HL-60 (cell line): Measurements from ENCODE around the gene TMEM263.

Source experiments
- DNase-seq, 2 experiments: peaks; one replicate each; pipeline ENCODE4 v3.0.0-alpha.2; 2010 to 2020; ENCODE audit warnings: low read depth in 1 of 2, low spot score in 1 of 2
- H3K27ac ChIP-seq: fragments of 250-450 bp; sonication (Bioruptor Pico); replicated peaks from 2 replicates; pipeline ENCODE4 v1.5.1; 2020; ENCODE audit warnings: mild to moderate bottlenecking, moderate library complexity
- H3K27me3 ChIP-seq: fragments of 250-450 bp; sonication (Bioruptor Pico); 2 replicates; pipeline ENCODE4 v1.5.1; 2021; ENCODE audit warnings: mild to moderate bottlenecking, moderate library complexity; ENCODE audit not compliant: insufficient read depth, poor library complexity, severe bottlenecking
- H3K4me3 ChIP-seq: replicated peaks from 2 replicates; pipeline ENCODE4 v1.5.1; 2011; ENCODE audit warnings: mild to moderate bottlenecking, control low read depth, low read length; ENCODE audit not compliant: insufficient read depth
- GABPA ChIP-seq: IDR thresholded peaks from 2 replicates; pipeline ENCODE4 v1.6.1; 2012; ENCODE audit warnings: low read depth
- POLR2AphosphoS5 ChIP-seq: IDR thresholded peaks from 2 replicates; pipeline ENCODE4 v1.6.1; 2012; ENCODE audit warnings: low read depth
- SPI1 ChIP-seq: IDR thresholded peaks from 2 replicates; pipeline ENCODE4 v1.6.1; 2012; ENCODE audit warnings: low read depth, mild to moderate bottlenecking, borderline replicate concordance
- TF ChIP-seq, protein P1 (sequence below): IDR thresholded peaks from 2 replicates; pipeline ENCODE4 v1.6.1; 2012; ENCODE audit warnings: low read depth; ENCODE audit not compliant: insufficient replicate concordance
- TF ChIP-seq, protein P2 (sequence below): IDR thresholded peaks from one replicate; pipeline ENCODE4 v1.5.1; 2011; ENCODE audit warnings: low read length, control low read depth, inconsistent platforms; ENCODE audit not compliant: insufficient read depth

TMEM263 gene

GRCh38 chr12:106974511-106974910, 18.8 kb downstream of the TMEM263 start:
- DNase-seq: no peak
- Histone ChIP-seq H3K27me3 (peaks cover 5% of the 10 kb centered on the region), H3K4me3 (no peak overlapping the region), H3K27ac (no peak overlapping the region)
- TF ChIP-seq, protein P1, sequence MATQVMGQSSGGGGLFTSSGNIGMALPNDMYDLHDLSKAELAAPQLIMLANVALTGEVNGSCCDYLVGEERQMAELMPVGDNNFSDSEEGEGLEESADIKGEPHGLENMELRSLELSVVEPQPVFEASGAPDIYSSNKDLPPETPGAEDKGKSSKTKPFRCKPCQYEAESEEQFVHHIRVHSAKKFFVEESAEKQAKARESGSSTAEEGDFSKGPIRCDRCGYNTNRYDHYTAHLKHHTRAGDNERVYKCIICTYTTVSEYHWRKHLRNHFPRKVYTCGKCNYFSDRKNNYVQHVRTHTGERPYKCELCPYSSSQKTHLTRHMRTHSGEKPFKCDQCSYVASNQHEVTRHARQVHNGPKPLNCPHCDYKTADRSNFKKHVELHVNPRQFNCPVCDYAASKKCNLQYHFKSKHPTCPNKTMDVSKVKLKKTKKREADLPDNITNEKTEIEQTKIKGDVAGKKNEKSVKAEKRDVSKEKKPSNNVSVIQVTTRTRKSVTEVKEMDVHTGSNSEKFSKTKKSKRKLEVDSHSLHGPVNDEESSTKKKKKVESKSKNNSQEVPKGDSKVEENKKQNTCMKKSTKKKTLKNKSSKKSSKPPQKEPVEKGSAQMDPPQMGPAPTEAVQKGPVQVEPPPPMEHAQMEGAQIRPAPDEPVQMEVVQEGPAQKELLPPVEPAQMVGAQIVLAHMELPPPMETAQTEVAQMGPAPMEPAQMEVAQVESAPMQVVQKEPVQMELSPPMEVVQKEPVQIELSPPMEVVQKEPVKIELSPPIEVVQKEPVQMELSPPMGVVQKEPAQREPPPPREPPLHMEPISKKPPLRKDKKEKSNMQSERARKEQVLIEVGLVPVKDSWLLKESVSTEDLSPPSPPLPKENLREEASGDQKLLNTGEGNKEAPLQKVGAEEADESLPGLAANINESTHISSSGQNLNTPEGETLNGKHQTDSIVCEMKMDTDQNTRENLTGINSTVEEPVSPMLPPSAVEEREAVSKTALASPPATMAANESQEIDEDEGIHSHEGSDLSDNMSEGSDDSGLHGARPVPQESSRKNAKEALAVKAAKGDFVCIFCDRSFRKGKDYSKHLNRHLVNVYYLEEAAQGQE: no peak
- TF ChIP-seq GABPA (no peak), POLR2AphosphoS5 (no peak), SPI1 (no peak)
- TF ChIP-seq, protein P2, sequence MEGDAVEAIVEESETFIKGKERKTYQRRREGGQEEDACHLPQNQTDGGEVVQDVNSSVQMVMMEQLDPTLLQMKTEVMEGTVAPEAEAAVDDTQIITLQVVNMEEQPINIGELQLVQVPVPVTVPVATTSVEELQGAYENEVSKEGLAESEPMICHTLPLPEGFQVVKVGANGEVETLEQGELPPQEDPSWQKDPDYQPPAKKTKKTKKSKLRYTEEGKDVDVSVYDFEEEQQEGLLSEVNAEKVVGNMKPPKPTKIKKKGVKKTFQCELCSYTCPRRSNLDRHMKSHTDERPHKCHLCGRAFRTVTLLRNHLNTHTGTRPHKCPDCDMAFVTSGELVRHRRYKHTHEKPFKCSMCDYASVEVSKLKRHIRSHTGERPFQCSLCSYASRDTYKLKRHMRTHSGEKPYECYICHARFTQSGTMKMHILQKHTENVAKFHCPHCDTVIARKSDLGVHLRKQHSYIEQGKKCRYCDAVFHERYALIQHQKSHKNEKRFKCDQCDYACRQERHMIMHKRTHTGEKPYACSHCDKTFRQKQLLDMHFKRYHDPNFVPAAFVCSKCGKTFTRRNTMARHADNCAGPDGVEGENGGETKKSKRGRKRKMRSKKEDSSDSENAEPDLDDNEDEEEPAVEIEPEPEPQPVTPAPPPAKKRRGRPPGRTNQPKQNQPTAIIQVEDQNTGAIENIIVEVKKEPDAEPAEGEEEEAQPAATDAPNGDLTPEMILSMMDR: no peak

GRCh38 chr12:106975098-106975497, 19.4 kb downstream of the TMEM263 start:
- DNase-seq: no peak
- Histone ChIP-seq H3K27me3 (peaks cover 5% of the 10 kb centered on the region), H3K27ac (no peak overlapping the region), H3K4me3 (no peak overlapping the region)
- TF ChIP-seq POLR2AphosphoS5: no peak
- TF ChIP-seq, protein P1: no peak
- no peak for TF ChIP-seq GABPA
- TF ChIP-seq SPI1: no peak
- TF ChIP-seq, protein P2: no peak

GRCh38 chr12:106975993-106976658, 20.4 kb downstream of the TMEM263 start:
- DNase-seq: no peak
- TF ChIP-seq, protein P2: no peak
- TF ChIP-seq, protein P1: no peak
- TF ChIP-seq POLR2AphosphoS5 (no peak), SPI1 (no peak), GABPA (no peak)
- peaks cover 5% of the 10 kb centered on the region for H3K27me3 ChIP-seq
- H3K27ac ChIP-seq: no peak overlapping the region
- H3K4me3 ChIP-seq: no peak overlapping the region
